ACC112 (cell line): ENCODE data around the gene LY6G5B.

Experiments used
- H2AFZ ChIP-seq: fragments of 200-600 bp; sonication (generic); one replicate; pipeline ENCODE4 v1.6.0; 2017; ENCODE audit warnings: antibody characterized with exemption, low read length; ENCODE audit not compliant: unreplicated experiment
- H3K27ac ChIP-seq: fragments of 200-600 bp; sonication (generic); 2 replicates; pipeline ENCODE4 v1.5.1; 2014; ENCODE audit warnings: low read depth, mild to moderate bottlenecking, antibody characterized with exemption, low read length, moderate library complexity
- H3K27me3 ChIP-seq: fragments of 200-600 bp; sonication (generic); 2 replicates; pipeline ENCODE4 v1.6.1; 2014; ENCODE audit warnings: mild to moderate bottlenecking, antibody characterized with exemption, low read length, moderate library complexity, mixed read lengths; ENCODE audit not compliant: insufficient read depth
- H3K36me3 ChIP-seq: fragments of 200-600 bp; sonication (generic); 2 replicates; pipeline ENCODE4 v1.6.1; 2016; ENCODE audit warnings: mild to moderate bottlenecking, antibody characterized with exemption, low read length, moderate library complexity, mixed read lengths; ENCODE audit not compliant: insufficient read depth
- H3K4me1 ChIP-seq: fragments of 200-600 bp; sonication (generic); one replicate; pipeline ENCODE4 v1.6.1; 2016; ENCODE audit warnings: low read length, mixed read lengths; ENCODE audit not compliant: insufficient read depth, unreplicated experiment, control insufficient read depth
- H3K4me3 ChIP-seq: fragments of 200-600 bp; sonication (generic); 2 replicates; pipeline ENCODE4 v1.5.1; 2014; ENCODE audit warnings: mild to moderate bottlenecking, low read depth, low read length
- H3K79me2 ChIP-seq: fragments of 200-600 bp; sonication (generic); one replicate; pipeline ENCODE4 v1.6.0; 2016; ENCODE audit warnings: low read length; ENCODE audit not compliant: control insufficient read depth, unreplicated experiment, insufficient read depth

The LY6G5B gene

GRCh38 chr6:31721351-31722020 is 51.7 kb downstream of the LY6G5B start, which contains the start of gene LY6G6C:
Gene LY6G6C (minus strand): TSS chr6:31721746. CDS start chr6:31721679, 67 bp downstream.
- Histone ChIP-seq H3K36me3 (no peaks in the 10 kb centered on the region), H3K27ac (no peak within 1 kb of the TSS), H3K79me2 (no peaks in the 10 kb centered on the region), H3K4me3 (no peak within 1 kb of the TSS), H3K4me1 (no peaks in the 10 kb centered on the region), H3K27me3 (no peaks in the 10 kb centered on the region), H2AFZ (no peak within 1 kb of the TSS)

- H3K27ac ChIP-seq = no peak overlapping the region
- no peaks in the 10 kb centered on the region for H3K4me1 ChIP-seq
Observed at GRCh38 chr6:31722173-31722572, 52.4 kb downstream of the LY6G5B start.

More at GRCh38 chr6:31722173-31722572, 52.4 kb downstream of the LY6G5B start:
- no peak overlapping the region for H3K4me3 ChIP-seq
- no peaks in the 10 kb centered on the region for H3K36me3 ChIP-seq
- H3K27me3 ChIP-seq = no peaks in the 10 kb centered on the region
- no peak overlapping the region for H2AFZ ChIP-seq
- no peaks in the 10 kb centered on the region for H3K79me2 ChIP-seq
